HG02981 (cell line): ENCODE data around the gene MIER2.
"Not testable (repeated sequence)": the region's sequence is repeated elsewhere in the genome, so short reads cannot be mapped to it uniquely, and the experiment has no call there.

Experiments used
- ATAC-seq: cut with Tn5 transposase; IDR thresholded peaks from one replicate; pipeline ENCODE4 v1.9.1; 2021; ENCODE audit warnings: mild to moderate bottlenecking, moderate library complexity; ENCODE audit not compliant: unreplicated experiment

The MIER2 gene

GRCh38 chr19:344625-345319 is at the start of gene MIER2:
MIER2 (minus strand) TSS chr19:344796; CDS start chr19:344782, 14 bp downstream.
- peak; percentile 63 for ATAC-seq

GRCh38 chr19:393560-393959 is 49.0 kb upstream of the MIER2 start:
- ATAC-seq, result not testable (repeated sequence)

GRCh38 chr19:392375-392970 is 47.9 kb upstream of the MIER2 start:
- ATAC-seq, result no peak

GRCh38 chr19:391726-392374 is 47.3 kb upstream of the MIER2 start:
- ATAC-seq, result no peak

GRCh38 chr19:391207-391557 is 46.6 kb upstream of the MIER2 start:
- ATAC-seq, result no peak

GRCh38 chr19:390386-391206 is 46.0 kb upstream of the MIER2 start:
- ATAC-seq, result no peak

GRCh38 chr19:389935-390289 is 45.3 kb upstream of the MIER2 start:
- ATAC-seq, result no peak

- ATAC-seq, result no peak
Measured at GRCh38 chr19:389255-389934, 44.8 kb upstream of the MIER2 start.

- ATAC-seq, result no peak
Measured at GRCh38 chr19:388691-389090, 44.1 kb upstream of the MIER2 start.

GRCh38 chr19:387777-388176 is 43.2 kb upstream of the MIER2 start:
- ATAC-seq, result no peak

GRCh38 chr19:386632-387301 is 42.2 kb upstream of the MIER2 start:
- ATAC-seq, result not testable (repeated sequence)

- not testable (repeated sequence) for ATAC-seq
Measured at GRCh38 chr19:386189-386588, 41.6 kb upstream of the MIER2 start.

- ATAC-seq, result no peak
Measured at GRCh38 chr19:384799-385169, 40.2 kb upstream of the MIER2 start.

- no peak for ATAC-seq
Measured at GRCh38 chr19:383922-384798, 39.6 kb upstream of the MIER2 start.

GRCh38 chr19:383040-383439 is 38.4 kb upstream of the MIER2 start:
- ATAC-seq, result no peak

GRCh38 chr19:382578-382977 is 38.0 kb upstream of the MIER2 start:
- not testable (repeated sequence) for ATAC-seq

GRCh38 chr19:381901-382300 is 37.3 kb upstream of the MIER2 start:
- not testable (repeated sequence) for ATAC-seq

- not testable (repeated sequence) for ATAC-seq
Measured at GRCh38 chr19:380618-381219, 36.1 kb upstream of the MIER2 start.

GRCh38 chr19:379796-380195 is 35.2 kb upstream of the MIER2 start:
- ATAC-seq, result no peak
